GM20000 (cell line): ENCODE measurements around the gene CRYBB3.

Source experiments
- DNase-seq: peaks from one replicate; pipeline ENCODE4 v3.0.0; 2012; ENCODE audit warnings: low spot score
- CTCF ChIP-seq: IDR thresholded peaks from 2 replicates; pipeline ENCODE4 v1.5.1; 2012; ENCODE audit warnings: mild to moderate bottlenecking, control low read depth; ENCODE audit errors: extremely low read depth, missing control alignments

Gene CRYBB3

GRCh38 chr22:25208328-25208727 is 8.7 kb downstream of the CRYBB3 start:
- no peak for DNase-seq
- TF ChIP-seq CTCF, result no peak

- TF ChIP-seq CTCF, result no peak
- no peak for DNase-seq
Measured at GRCh38 chr22:25208743-25209505, 9.3 kb downstream of the CRYBB3 start.

- no peak for TF ChIP-seq CTCF
- DNase-seq, result no peak
Measured at GRCh38 chr22:25210793-25211192, 11.1 kb downstream of the CRYBB3 start.

- no peak for DNase-seq
- TF ChIP-seq CTCF, result no peak
Measured at GRCh38 chr22:25212337-25212736, 12.7 kb downstream of the CRYBB3 start.

- no peak for DNase-seq
- TF ChIP-seq CTCF, result no peak
Measured at GRCh38 chr22:25213221-25213620, 13.6 kb downstream of the CRYBB3 start.

GRCh38 chr22:25216230-25216629 is 16.6 kb downstream of the CRYBB3 start:
- no peak for DNase-seq
- no peak for TF ChIP-seq CTCF

- no peak for TF ChIP-seq CTCF
- no peak for DNase-seq
Measured at GRCh38 chr22:25219211-25219689, 19.6 kb downstream of the CRYBB3 start, which contains the start of gene CRYBB2. Gene CRYBB2, plus strand, starts transcription at chr22:25219639. Its CDS starts 1,791 bp downstream, at chr22:25221430.
